SK-N-SH (cell line): ENCODE results near the gene BABAM2. TPM values are rescaled to one million over a fixed set of nuclear protein-coding genes. Genes with fewer than 3 reads are reported as not detected.

Experiments
- CTCF ChIA-PET: fragments of 300-600, 350-600 bp; formaldehyde crosslinking; extraction: SDS; loops from one replicate; lab custom pipeline; 2021; lab: Yijun Ruan, JAX
- POLR2A ChIA-PET: fragments of 350-600 bp; sonication (Branson Sonifier 250); formaldehyde crosslinking; extraction: SDS; loops from one replicate; lab custom pipeline; 2020; ENCODE audit warnings: antibody characterized with exemption, inconsistent platforms; lab: Yijun Ruan, JAX
- DNase-seq: peaks from one replicate; pipeline ENCODE4 v3.0.0; 2012
- H2AFZ ChIP-seq: fragments of 200-600 bp; sonication (generic); 2 replicates; pipeline ENCODE4 v1.8.1; 2016; ENCODE audit warnings: antibody characterized with exemption, mild to moderate bottlenecking, low read depth
- H3F3A ChIP-seq: fragments of 200-600 bp; sonication (generic); replicated peaks from 2 replicates; pipeline ENCODE3; 2016; ENCODE audit warnings: antibody characterized with exemption, mild to moderate bottlenecking; ENCODE audit not compliant: insufficient read depth
- H3K27ac ChIP-seq, 2 experiments: fragments of 200-500 bp in 1 of 2; fragments of 200-600 bp in 1 of 2; sonication (Bioruptor generic) in 1 of 2; sonication (generic), shearing (Covaris generic) in 1 of 2; 2 replicates each; pipeline versions ENCODE4 v1.5.1 to v1.6.1; 2014 to 2016; ENCODE audit warnings: low read depth in 2 of 2, inconsistent platforms in 1 of 2, low read length in 1 of 2, mild to moderate bottlenecking in 1 of 2, mixed read lengths in 1 of 2
- H3K27me3 ChIP-seq: fragments of 200-600 bp; sonication (generic), shearing (Covaris generic); 2 replicates; pipeline ENCODE4 v1.6.1; 2016; ENCODE audit warnings: mixed run types; ENCODE audit not compliant: insufficient read depth
- H3K36me3 ChIP-seq, 2 experiments: fragments of 200-500 bp in 1 of 2; fragments of 200-600 bp in 1 of 2; sonication (Bioruptor generic) in 1 of 2; sonication (generic) in 1 of 2; replicated peaks in 1 of 2; 2 replicates each; pipeline versions ENCODE3 to v1.5.1; 2014 to 2016; ENCODE audit warnings: low read length in 1 of 2, mild to moderate bottlenecking in 1 of 2; ENCODE audit not compliant: insufficient read depth in 2 of 2, control insufficient read depth in 1 of 2
- H3K4me1 ChIP-seq, 2 experiments: fragments of 200-500 bp in 1 of 2; fragments of 200-600 bp in 1 of 2; sonication (Bioruptor generic) in 1 of 2; sonication (generic), shearing (Covaris generic) in 1 of 2; 2 replicates each; pipeline versions ENCODE4 v1.5.1 to v1.6.1; 2014 to 2016; ENCODE audit warnings: low read depth in 1 of 2, low read length in 1 of 2, mixed run types in 1 of 2; ENCODE audit not compliant: insufficient read depth in 2 of 2, control insufficient read depth in 1 of 2
- H3K4me2 ChIP-seq: fragments of 200-600 bp; sonication (generic), shearing (Covaris generic); 2 replicates; pipeline ENCODE4 v1.6.1; 2017; ENCODE audit warnings: mixed run types
- H3K4me3 ChIP-seq, 2 experiments: fragments of 200-500 bp in 1 of 2; fragments of 200-600 bp in 1 of 2; sonication (Bioruptor generic) in 1 of 2; sonication (generic), shearing (Covaris generic) in 1 of 2; 2 replicates each; pipeline versions ENCODE4 v1.5.1 to v1.8.1; 2014 to 2016; ENCODE audit warnings: low read depth in 2 of 2, inconsistent platforms in 1 of 2, low read length in 1 of 2, mild to moderate bottlenecking in 1 of 2, mixed read lengths in 1 of 2, moderate library complexity in 1 of 2
- H3K79me2 ChIP-seq: fragments of 200-600 bp; sonication (generic); 2 replicates; pipeline ENCODE4 v1.8.1; 2017; ENCODE audit warnings: mild to moderate bottlenecking; ENCODE audit not compliant: insufficient read depth
- H3K9ac ChIP-seq: fragments of 200-600 bp; sonication (generic); 2 replicates; pipeline ENCODE4 v1.6.1; 2017; ENCODE audit warnings: mixed run types
- H3K9me2 ChIP-seq: fragments of 200-600 bp; sonication (generic); 2 replicates; pipeline ENCODE4 v1.6.1; 2017; ENCODE audit warnings: mixed run types
- H3K9me3 ChIP-seq: fragments of 200-600 bp; sonication (generic); 2 replicates; pipeline ENCODE4 v1.6.1; 2017; ENCODE audit warnings: mixed run types, mild to moderate bottlenecking, moderate library complexity
- H4K20me1 ChIP-seq: fragments of 200-600 bp; sonication (generic); 2 replicates; pipeline ENCODE4 v1.6.1; 2017; ENCODE audit warnings: mild to moderate bottlenecking, mixed run types; ENCODE audit not compliant: insufficient read depth
- CHD2 ChIP-seq: fragments of 150-350 bp; IDR thresholded peaks from 2 replicates; pipeline ENCODE4 v1.6.1; 2018; ENCODE audit warnings: low read length; ENCODE audit not compliant: partially characterized antibody
- EZH2phosphoT487 ChIP-seq: fragments of 200-600 bp; sonication (generic); IDR thresholded peaks from 2 replicates; pipeline ENCODE4 v1.6.1; 2017; ENCODE audit warnings: low read depth, mixed run types, mild to moderate bottlenecking, antibody characterized with exemption, moderate library complexity, borderline replicate concordance
- FOXJ3 ChIP-seq: sonication (generic); formaldehyde crosslinking; IDR thresholded peaks from 2 replicates; pipeline ENCODE4 v1.5.1; 2020; ENCODE audit warnings: mild to moderate bottlenecking, missing genetic modification reagents
- FOXM1 ChIP-seq: IDR thresholded peaks from 2 replicates; pipeline ENCODE4 v1.4.0; 2012; ENCODE audit warnings: low read depth, mild to moderate bottlenecking
- GABPA ChIP-seq: IDR thresholded peaks from 2 replicates; pipeline ENCODE4 v1.4.0; 2012; ENCODE audit warnings: low read depth, mild to moderate bottlenecking
- JUND ChIP-seq: IDR thresholded peaks from 2 replicates; pipeline ENCODE4 v1.4.0; 2012
- MEF2A ChIP-seq: IDR thresholded peaks from 2 replicates; pipeline ENCODE4 v1.4.0; 2012; ENCODE audit warnings: low read depth, borderline replicate concordance
- MXI1 ChIP-seq: IDR thresholded peaks from 2 replicates; pipeline ENCODE4 v1.6.1; 2012; ENCODE audit warnings: mild to moderate bottlenecking, low read depth, low read length, improper control_type of control experiment
- NFIC ChIP-seq: IDR thresholded peaks from 2 replicates; pipeline ENCODE4 v1.4.0; 2012; ENCODE audit warnings: borderline replicate concordance
- POLR2AphosphoS5 ChIP-seq: IDR thresholded peaks from 2 replicates; pipeline ENCODE4 v1.6.1; 2012; ENCODE audit warnings: low read depth, low read length
- RCOR1 ChIP-seq: fragments of 150-350 bp; IDR thresholded peaks from 2 replicates; pipeline ENCODE4 v1.6.1; 2017; ENCODE audit warnings: antibody characterized with exemption, low read length
- RFX5 ChIP-seq: IDR thresholded peaks from 2 replicates; pipeline ENCODE4 v1.6.1; 2012; ENCODE audit warnings: mild to moderate bottlenecking, improper control_type of control experiment, low read length
- RXRA ChIP-seq: IDR thresholded peaks from 2 replicates; pipeline ENCODE4 v1.4.0; 2012; ENCODE audit warnings: low read depth, mild to moderate bottlenecking, borderline replicate concordance
- TAF1 ChIP-seq: IDR thresholded peaks from 2 replicates; pipeline ENCODE4 v1.6.1; 2012; ENCODE audit warnings: low read depth, mild to moderate bottlenecking, low read length, moderate library complexity, borderline replicate concordance
- TEAD4 ChIP-seq: IDR thresholded peaks from 2 replicates; pipeline ENCODE4 v1.4.0; 2012; ENCODE audit warnings: mild to moderate bottlenecking, borderline replicate concordance; ENCODE audit not compliant: insufficient read depth
- YY1 ChIP-seq: IDR thresholded peaks from 2 replicates; pipeline ENCODE4 v1.4.0; 2012; ENCODE audit warnings: low read depth, mild to moderate bottlenecking
- ZBTB33 ChIP-seq: IDR thresholded peaks from 2 replicates; pipeline ENCODE4 v1.4.0; 2012; ENCODE audit warnings: low read depth, borderline replicate concordance
- WGBS: methylation state at CpG from one replicate; pipeline ENCODE4 v1.1.6; 2017; ENCODE audit warnings: low lambda C conversion rate; 5-methylcytosine and 5-hydroxymethylcytosine counted together
- polyA plus RNA-seq, 3 experiments: library from polyadenylated mRNA; depleted of rRNA; stranded (reverse); fragments of >200 nt; gene quantifications; 2 replicates each; pipeline ENCODE4 v1.2.3, GENCODE V29; 2012
- TF ChIP-seq, protein P1 (sequence below): IDR thresholded peaks from 2 replicates; pipeline ENCODE4 v1.4.0; 2012; ENCODE audit warnings: low read depth
- TF ChIP-seq, protein P2 (sequence below): fragments of 200-600 bp; sonication (generic); IDR thresholded peaks from 2 replicates; pipeline ENCODE4 v1.6.1; 2017; ENCODE audit warnings: antibody characterized with exemption, mild to moderate bottlenecking, moderate library complexity
- TF ChIP-seq, protein P3 (sequence below): fragments of 150-350 bp; IDR thresholded peaks from 2 replicates; pipeline ENCODE4 v1.6.1; 2017; ENCODE audit warnings: antibody characterized with exemption, low read length, low read depth, borderline replicate concordance

Gene BABAM2
- polyA plus RNA-seq, 1 of the 3 experiments (the other 2 are of a cell fraction): 34.0 TPM

GRCh38 chr2:27921880-27922547 lies 31.5 kb downstream of the BABAM2 start:
- WGBS: 82% methylated on average over 6 of the region's 6 CpGs
- POLR2A ChIA-PET: no interaction called here
- Histone ChIP-seq H4K20me1 (no peaks in the 10 kb centered on the region), H3K4me2 (no peak overlapping the region), H3K27me3 (no peaks in the 10 kb centered on the region), H3K9me3 (no peaks in the 10 kb centered on the region), H2AFZ (no peak overlapping the region), H3F3A (peaks cover 12% of the 10 kb centered on the region), H3K4me3 (no peak overlapping the region), H3K79me2 (no peaks in the 10 kb centered on the region), H3K27ac (no peak overlapping the region), H3K36me3 (peaks cover 0 to 2% of the 10 kb centered on the region in 2 experiments), H3K9me2 (no peaks in the 10 kb centered on the region), H3K9ac (no peak overlapping the region), H3K4me1 (peaks cover 11 to 12% of the 10 kb centered on the region in 2 experiments; a peak in 3 of 4 replicates)
- CTCF ChIA-PET: no interaction called here
- no peak for TF ChIP-seq JUND
- no peak for TF ChIP-seq POLR2AphosphoS5
- no peak for TF ChIP-seq FOXM1
- TF ChIP-seq FOXJ3 (CRISPR knock-in tag): no peak
- no peak for TF ChIP-seq MXI1
- TF ChIP-seq, protein P1, sequence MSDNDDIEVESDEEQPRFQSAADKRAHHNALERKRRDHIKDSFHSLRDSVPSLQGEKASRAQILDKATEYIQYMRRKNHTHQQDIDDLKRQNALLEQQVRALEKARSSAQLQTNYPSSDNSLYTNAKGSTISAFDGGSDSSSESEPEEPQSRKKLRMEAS: no peak
- no peak for TF ChIP-seq TEAD4
- no peak for TF ChIP-seq ZBTB33
- TF ChIP-seq, protein P2, sequence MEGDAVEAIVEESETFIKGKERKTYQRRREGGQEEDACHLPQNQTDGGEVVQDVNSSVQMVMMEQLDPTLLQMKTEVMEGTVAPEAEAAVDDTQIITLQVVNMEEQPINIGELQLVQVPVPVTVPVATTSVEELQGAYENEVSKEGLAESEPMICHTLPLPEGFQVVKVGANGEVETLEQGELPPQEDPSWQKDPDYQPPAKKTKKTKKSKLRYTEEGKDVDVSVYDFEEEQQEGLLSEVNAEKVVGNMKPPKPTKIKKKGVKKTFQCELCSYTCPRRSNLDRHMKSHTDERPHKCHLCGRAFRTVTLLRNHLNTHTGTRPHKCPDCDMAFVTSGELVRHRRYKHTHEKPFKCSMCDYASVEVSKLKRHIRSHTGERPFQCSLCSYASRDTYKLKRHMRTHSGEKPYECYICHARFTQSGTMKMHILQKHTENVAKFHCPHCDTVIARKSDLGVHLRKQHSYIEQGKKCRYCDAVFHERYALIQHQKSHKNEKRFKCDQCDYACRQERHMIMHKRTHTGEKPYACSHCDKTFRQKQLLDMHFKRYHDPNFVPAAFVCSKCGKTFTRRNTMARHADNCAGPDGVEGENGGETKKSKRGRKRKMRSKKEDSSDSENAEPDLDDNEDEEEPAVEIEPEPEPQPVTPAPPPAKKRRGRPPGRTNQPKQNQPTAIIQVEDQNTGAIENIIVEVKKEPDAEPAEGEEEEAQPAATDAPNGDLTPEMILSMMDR: no peak
- DNase-seq: no peak

DNA sequence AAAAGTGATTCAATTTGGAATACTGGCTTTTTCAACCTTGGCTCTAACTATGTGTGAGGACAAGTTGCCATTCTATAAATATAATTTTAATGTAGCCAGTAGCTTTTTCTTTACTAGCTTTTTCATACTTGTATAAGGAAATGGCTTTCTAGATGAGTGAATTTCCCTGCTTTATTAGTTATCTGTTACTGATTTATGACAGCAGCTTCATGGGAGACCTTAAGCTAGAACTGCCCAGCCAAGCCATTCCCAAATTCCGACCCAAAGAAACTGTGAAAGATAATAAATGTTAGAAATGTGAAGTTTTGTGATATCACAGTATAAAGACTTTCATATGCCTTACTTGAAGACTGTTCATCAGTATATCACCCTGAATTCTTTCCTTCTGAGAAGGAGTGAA lies 32.3 kb downstream of the BABAM2 start:
- Histone ChIP-seq H3K9me3 (no peaks in the 10 kb centered on the region), H4K20me1 (no peaks in the 10 kb centered on the region), H3K4me2 (no peak overlapping the region), H3F3A (peaks cover 12% of the 10 kb centered on the region), H3K36me3 (peaks cover 0 to 2% of the 10 kb centered on the region in 2 experiments), H3K9ac (no peak overlapping the region), H3K9me2 (no peaks in the 10 kb centered on the region), H3K4me1 (peaks cover 11 to 12% of the 10 kb centered on the region in 2 experiments; a peak in 3 of 4 replicates), H2AFZ (no peak overlapping the region), H3K27ac (no peak overlapping the region), H3K27me3 (no peaks in the 10 kb centered on the region), H3K4me3 (no peak overlapping the region), H3K79me2 (no peaks in the 10 kb centered on the region)
- ChIA-PET CTCF (no interaction called here), POLR2A (no interaction called here)
- WGBS: 83% methylated on average over 1 of the region's 1 CpG
- no peak for DNase-seq
- TF ChIP-seq RXRA (no peak), YY1 (no peak), NFIC (no peak), MXI1 (no peak), MEF2A (no peak), RCOR1 (no peak), POLR2AphosphoS5 (no peak), GABPA (no peak), CHD2 (no peak), TEAD4 (no peak), FOXM1 (no peak), EZH2phosphoT487 (no peak), TAF1 (no peak), RFX5 (no peak), FOXJ3 (CRISPR knock-in tag) (no peak)
- TF ChIP-seq, protein P1: no peak
- TF ChIP-seq, protein P3, sequence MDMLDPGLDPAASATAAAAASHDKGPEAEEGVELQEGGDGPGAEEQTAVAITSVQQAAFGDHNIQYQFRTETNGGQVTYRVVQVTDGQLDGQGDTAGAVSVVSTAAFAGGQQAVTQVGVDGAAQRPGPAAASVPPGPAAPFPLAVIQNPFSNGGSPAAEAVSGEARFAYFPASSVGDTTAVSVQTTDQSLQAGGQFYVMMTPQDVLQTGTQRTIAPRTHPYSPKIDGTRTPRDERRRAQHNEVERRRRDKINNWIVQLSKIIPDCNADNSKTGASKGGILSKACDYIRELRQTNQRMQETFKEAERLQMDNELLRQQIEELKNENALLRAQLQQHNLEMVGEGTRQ: no peak
